M059J (cell line): ENCODE results near the gene CATSPERD. TPM values are rescaled to one million over a fixed set of nuclear protein-coding genes. Genes with fewer than 3 reads are reported as not detected.

Experiments
- DNase-seq: peaks from one replicate; pipeline ENCODE4 v3.0.0-alpha.2; 2012; ENCODE audit warnings: low read depth
- total RNA-seq: library from RNA; depleted of rRNA; stranded (reverse); fragments of >200 nt; shearing (Covaris generic); gene quantifications from 2 replicates; pipeline ENCODE4 v1.2.3, GENCODE V29; 2014; rRNA removed

CATSPERD gene, protein sequence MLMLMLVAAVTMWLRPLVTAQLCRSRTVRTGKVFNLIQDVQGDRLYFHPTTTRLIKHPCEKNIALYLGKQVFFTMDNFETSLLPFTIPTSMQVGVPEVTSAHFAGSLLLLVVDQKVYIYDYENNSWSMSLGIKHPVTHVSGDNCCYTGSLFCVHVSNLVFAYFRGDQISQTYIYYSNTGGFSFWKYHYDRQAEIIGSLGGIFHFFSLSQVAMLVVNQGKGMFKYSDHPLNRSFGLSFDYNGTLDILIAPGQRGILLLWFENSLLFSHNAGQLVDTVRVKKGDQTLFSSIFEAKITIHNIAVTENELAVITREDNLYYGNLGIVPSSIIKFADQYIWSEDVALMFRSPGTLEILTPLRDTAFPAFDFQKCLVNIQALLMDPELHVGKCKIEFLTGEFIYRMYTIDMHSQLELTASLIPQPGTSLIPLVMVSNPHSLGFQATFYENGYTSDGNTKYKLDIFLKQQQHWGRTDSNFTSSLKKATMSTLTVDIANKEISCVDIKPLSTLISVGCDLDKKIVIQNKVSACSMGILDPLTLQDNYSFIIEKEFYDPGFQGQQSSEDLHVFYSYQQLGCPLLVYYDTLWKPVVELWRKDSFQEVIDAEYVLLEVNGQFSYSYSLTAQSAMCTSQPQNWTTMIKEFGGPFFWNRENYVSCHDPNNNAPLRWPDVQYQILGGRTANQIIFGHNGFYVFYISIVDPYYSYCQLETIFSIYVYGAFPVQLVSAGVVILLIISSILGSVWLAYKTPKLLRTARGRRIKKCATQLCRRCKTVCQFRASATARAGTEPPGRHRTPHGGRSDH
- not detected in 2 replicates for total RNA-seq

GRCh38 chr19:5719961-5720790 is at the start of gene CATSPERD, which contains the start of gene LONP1:
Gene CATSPERD, plus strand, starts transcription at chr19:5720637. Its CDS starts 101 bp downstream, at chr19:5720738.
Gene LONP1, minus strand, starts transcription at chr19:5720146. Its CDS starts 14 bp downstream, at chr19:5720132.
- DNase-seq, result peak; percentile 98

- no peak for DNase-seq
Observed at GRCh38 chr19:5671600-5671999, 48.8 kb upstream of the CATSPERD start.

DNA sequence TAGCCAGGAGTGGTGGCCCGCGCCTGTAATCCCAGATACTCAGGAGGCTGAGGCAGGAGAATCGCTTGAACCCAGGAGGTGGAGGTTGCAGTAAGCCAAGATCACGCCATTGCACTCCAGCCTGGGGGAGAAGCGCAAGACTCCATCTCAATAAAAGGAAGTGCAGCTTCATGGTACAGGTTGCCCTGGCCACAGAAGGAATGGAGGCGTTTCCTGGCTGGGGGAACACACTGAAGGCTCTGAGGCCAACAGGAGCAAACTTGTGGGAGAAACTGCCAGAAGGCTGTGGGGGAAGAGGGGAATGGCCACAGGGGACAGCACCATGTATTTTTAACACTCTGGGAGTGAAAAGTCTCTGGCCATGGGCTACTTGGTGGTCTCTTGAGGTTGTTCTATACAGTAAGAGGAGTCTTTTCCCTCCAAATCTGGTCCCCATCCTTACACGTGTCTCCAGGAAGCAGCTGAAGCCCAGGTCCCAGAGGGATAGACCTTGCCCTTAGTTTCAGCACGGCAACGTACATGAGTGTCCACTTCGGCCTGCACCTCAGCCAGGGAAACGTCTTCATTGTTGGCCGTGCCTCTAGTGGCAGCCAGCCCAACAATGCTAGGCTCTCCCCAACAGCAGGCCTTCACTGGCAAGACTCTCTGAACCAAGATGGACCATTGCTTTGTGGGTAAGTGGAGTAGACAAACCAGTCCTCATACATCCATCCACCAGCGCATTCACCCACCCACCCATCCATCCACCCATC is 47.6 kb upstream of the CATSPERD start:
- DNase-seq, result no peak

DNA sequence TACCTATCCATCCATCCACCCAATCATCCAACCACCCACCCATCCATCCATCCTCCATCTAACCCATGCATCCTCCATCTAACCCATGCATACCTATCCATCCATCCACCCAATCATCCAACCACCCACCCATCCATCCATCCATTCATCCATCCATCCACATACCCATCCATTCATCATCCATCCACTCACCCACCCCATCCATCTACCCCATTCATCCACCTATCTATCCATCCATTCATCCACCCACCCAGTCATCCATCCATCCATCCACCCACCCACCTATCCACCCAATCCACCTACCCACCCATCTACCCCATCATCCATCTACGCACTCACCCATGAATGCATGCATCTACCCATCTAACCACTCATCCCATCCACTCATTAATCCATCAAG is 46.7 kb upstream of the CATSPERD start:
- no peak for DNase-seq

- DNase-seq, result no peak
Observed at GRCh38 chr19:5674714-5675113, 45.7 kb upstream of the CATSPERD start.

GRCh38 chr19:5676105-5676771 is 44.2 kb upstream of the CATSPERD start:
- no peak for DNase-seq

DNA sequence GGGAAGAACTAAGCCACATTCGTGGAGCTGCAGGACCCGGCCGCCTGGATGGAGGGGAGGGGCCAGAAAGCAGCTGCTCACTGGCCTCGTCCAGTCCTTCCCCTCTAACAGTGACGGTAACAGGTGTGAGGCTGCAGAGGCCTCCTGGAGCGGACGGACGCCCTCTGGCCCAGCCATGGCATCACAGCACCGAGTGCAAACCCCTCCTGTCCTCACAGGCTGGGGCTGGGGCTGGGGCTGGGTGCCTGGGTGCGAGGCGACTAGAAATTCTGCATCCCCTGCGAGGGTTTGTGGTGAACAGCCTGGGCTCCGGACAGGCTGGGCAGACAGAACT is 43.7 kb upstream of the CATSPERD start:
- no peak for DNase-seq

GRCh38 chr19:5677136-5677535 is 43.3 kb upstream of the CATSPERD start:
- DNase-seq, result no peak

- no peak for DNase-seq
Observed at GRCh38 chr19:5677580-5677979, 42.9 kb upstream of the CATSPERD start.

- DNase-seq, result no peak
Observed at GRCh38 chr19:5678071-5678718, 42.2 kb upstream of the CATSPERD start.

DNA sequence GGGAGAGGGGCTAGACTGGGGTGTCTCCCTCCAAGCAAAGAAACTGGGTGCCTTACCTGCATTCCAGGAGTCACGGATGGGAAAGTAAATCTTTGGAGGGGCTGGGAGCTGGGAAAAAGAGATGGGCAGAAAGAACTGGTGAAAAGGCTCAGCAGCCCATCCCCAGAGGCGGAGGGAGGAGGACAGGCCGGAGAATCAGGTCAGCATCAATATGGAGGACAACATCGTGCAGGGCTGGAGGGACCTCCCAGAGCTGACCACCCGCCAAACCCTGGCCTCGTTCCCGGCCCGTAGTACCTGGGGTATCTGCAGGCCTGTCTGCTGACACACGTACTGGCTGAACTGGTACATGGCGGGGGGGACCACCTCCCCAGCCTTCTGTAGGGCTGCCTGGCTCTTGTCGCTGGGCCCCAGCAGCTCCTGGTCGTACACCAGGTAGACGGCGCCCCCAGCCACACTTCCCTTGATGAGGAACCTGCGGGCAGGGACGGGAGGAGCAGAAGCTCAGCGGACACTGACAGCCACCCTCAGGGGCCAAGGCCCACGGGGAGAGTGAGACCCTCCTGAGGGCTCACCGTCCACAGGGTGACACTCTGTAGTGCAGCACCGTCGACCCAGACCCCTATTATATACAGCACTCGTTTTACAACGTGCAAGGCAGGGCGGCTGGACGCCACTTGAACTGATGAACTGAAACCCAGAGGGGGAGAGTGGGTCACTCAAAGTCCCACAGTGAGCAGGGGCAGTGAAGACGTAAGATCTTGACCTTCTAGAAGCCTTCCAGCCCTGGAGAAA is 41.0 kb upstream of the CATSPERD start:
- DNase-seq, result no peak

GRCh38 chr19:5680084-5680436 is 40.4 kb upstream of the CATSPERD start:
- no peak for DNase-seq

DNA sequence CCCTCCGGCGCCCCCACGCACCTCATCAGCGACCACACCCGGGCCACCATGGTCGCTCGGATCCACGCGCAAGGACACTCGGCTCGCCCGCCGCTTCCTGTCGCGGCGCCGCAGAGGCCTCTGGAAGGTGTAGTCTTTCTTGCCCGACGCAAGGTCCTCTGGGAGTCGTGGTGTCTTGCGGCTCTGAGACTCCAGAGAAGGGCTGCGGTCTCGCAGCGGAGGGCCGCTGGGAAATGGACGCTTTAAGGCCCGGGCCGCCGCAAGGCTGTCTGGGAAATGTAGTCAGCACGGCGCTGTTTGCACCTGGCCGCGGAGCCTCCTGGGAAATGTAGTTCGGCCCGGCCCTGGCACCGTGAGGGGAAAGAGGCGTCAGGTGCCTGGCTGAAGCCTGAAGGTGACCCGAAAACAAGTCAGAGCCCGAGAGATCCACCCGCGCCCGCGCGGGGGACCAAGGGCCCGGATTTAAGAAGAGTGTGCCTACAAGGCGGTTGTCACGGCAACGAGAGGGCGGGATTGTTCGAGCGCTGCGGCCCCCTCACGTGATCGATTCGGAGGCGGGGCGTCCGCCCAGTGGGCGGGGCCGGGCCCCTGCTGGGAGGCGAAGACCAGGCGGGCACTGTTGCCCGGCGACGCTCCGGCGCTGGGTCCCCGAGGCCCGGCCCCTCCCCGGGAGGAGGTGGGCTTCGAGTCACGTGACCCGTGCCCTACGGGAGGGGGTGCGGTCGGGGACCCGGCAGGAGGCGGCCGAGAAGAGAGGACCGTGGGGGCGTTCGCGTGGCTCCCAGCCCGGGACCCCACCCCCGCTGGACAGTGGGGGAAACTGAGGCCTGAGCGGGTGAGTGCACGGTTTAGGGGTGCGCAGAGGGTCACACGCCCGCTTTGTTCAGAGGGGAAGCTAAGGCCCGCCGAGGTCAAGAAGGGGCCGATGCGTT is 39.7 kb upstream of the CATSPERD start, which contains the start of the genes HSD11B1L and MICOS13:
TSS of gene HSD11B1L (plus strand) at position 591 of the 932 bp plus-strand sequence. CDS start 3,806 bp downstream, outside the sequence.
TSS of gene MICOS13 (minus strand) at position 80 of the 932 bp plus-strand sequence. CDS start at position 50, 30 bp downstream.
- peak; percentile 99 for DNase-seq

GRCh38 chr19:5681391-5682106 is 38.9 kb upstream of the CATSPERD start:
- DNase-seq, result no peak

GRCh38 chr19:5682107-5682482 is 38.3 kb upstream of the CATSPERD start:
- DNase-seq, result no peak

DNA sequence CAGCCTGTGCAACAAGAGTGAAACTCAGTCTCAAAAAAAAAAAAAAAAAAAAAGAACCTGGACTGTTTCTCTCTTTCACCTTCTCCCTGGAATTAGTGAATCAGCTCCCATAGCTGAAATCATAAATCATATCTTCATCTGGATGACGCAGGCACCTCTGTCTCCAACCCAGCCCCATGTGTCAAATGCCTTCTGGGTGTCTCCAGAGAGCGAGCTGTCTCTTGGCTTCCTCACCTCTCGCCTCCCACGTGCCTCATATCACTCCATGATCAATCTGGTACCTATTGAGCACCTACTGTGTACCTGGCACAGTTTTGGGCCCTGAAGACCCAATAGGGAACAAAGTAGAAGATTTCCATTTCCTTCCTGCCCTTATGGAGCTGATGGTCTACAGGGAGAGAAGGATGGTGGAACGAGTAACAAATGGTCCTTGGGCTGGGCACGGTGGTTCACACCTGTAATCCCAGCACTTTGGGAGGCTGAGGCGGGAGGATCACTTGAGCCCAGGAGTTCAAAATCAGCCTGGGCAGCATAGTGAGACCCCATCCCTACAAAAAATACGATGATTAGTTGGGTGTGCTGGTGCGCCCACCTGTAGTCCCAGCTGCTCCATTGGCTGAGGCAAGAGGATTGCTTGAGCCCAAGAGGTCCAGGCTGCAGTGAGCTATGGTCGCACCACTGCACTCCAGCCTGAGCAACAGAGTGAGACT is 37.1 kb upstream of the CATSPERD start:
- no peak for DNase-seq
